SKM-1 treated with dmso at 0.1 percent for 144 hours (cell line): ENCODE data around the gene RPTOR.

Source experiments
- DNase-seq: peaks from one replicate; lab custom pipeline; 2025; ENCODE audit not compliant: unreplicated experiment; lab: John Stamatoyannopoulos, UW

RPTOR gene

DNA sequence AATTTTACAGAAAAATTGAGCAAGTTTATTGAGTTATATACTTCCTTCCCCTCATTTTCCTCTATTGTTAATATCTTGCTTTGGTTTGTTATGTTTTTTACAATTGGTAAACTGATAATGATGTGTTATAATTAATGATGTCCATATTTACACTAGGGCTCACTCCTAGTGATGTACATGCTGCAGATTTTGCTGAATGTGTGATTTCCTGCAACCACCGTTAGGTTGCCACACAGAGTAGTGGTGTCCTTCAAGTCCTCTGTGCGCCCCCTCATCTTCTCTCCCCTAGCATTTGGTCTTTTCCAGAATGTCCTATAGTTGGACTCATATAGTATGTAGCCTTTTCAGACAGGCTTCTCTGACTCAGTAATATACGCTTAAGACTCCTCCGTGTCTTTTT, 167.5 kb downstream of the RPTOR start:
- DNase-seq, result no peak

DNA sequence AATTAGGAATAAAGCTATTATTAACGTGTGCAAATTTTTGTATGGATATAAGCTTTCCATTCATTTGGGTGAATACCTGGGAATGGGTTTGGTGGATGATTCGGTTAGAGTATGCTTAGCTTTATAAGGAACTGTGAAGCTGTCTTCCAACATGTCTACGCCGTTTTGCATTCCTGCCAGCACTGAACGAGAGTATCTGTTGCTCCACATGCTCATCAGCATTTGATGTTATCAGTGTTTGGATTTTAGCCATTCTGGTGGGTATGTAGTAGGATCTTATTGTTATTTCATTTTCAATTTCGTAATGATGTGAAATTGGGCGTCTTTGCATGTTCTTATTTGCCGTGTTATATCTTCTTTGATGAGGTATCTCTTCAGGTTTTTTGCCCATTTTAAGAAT, 168.0 kb downstream of the RPTOR start:
- DNase-seq, result no peak

GRCh38 chr17:80716986-80717719, 172.5 kb downstream of the RPTOR start:
- no peak for DNase-seq

DNA sequence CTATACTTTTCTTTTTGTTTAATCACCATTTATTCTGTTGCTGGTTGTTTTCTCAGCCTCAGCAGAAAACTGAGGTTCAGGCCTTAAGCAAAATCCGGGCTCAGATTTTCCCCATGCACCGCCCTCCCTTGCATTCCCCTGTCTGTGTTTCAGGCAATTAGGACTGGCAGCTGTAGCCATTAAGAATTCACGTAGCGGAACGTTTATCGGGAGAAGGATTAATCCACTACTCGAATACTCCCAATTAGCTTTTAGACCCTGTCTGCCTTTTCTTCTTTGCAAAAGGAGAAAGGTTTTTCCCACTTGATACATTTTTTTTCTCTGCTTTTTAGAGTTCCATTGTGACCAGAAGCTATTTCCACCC, 173.1 kb downstream of the RPTOR start:
- no peak for DNase-seq

DNA sequence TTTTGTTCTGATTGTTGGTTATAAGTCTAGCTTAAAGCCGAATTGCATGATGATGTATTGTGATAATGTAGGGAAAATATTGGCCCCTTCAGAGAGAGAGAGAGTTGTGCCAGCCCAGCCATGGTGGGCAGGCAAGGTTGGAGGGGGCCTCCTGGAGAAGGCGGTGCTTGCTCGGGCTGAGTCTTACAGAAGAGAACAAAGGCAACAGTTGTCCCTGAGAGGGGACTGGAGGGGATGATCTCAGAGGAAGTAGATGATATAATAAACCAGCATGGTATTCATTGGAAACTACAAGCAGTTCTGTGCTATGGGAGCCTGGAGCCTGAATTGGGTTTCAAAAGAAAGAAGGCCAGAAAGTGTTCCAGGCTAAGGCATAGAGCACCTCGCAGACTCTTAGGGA, 173.8 kb downstream of the RPTOR start:
- no peak for DNase-seq

DNA sequence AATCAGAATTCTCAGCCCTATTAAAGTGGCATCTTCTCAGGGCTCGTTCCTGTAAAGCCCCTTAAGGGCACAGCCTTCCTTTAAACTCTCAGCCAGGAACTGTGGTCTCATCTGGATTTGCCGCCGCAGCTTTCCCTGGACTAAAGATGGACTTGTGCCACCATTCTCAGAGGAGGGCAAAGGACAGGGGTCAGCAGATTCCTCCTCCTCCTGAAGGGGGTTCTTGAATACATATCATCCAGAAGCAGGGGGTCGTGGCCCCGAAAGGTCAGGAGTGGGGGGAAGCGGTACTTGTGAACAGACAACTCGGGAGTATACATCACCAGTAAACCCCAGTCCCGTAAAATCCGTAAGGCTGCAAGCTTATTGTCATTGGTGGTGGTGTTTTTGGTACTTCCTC, 174.8 kb downstream of the RPTOR start:
- DNase-seq, result no peak

GRCh38 chr17:80720610-80721577, 176.3 kb downstream of the RPTOR start:
- no peak for DNase-seq

- no peak for DNase-seq
These were observed 178.0 kb downstream of the RPTOR start for GRCh38 chr17:80722661-80723060.

GRCh38 chr17:80724775-80725266, 180.2 kb downstream of the RPTOR start:
- DNase-seq, result no peak

DNA sequence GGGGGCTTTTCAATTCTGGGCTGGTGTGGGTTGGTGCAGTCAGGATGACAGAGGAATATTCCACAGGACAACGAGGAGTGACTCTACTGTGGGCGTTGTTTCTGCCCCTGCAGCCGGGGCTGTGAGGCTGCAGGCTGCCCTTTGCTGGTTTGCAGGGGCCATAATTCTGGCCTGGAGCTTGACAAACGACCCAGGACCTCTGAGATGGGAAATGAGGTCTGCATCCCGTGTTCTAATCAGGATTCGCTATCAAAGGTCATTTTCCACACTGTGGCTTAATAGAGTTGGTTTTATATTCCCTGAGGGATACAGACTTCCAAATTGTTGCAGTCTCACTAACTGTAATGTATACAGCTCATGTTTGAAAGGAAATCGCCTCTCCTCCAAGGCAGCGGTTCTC, 180.9 kb downstream of the RPTOR start:
- DNase-seq, result no peak

DNA sequence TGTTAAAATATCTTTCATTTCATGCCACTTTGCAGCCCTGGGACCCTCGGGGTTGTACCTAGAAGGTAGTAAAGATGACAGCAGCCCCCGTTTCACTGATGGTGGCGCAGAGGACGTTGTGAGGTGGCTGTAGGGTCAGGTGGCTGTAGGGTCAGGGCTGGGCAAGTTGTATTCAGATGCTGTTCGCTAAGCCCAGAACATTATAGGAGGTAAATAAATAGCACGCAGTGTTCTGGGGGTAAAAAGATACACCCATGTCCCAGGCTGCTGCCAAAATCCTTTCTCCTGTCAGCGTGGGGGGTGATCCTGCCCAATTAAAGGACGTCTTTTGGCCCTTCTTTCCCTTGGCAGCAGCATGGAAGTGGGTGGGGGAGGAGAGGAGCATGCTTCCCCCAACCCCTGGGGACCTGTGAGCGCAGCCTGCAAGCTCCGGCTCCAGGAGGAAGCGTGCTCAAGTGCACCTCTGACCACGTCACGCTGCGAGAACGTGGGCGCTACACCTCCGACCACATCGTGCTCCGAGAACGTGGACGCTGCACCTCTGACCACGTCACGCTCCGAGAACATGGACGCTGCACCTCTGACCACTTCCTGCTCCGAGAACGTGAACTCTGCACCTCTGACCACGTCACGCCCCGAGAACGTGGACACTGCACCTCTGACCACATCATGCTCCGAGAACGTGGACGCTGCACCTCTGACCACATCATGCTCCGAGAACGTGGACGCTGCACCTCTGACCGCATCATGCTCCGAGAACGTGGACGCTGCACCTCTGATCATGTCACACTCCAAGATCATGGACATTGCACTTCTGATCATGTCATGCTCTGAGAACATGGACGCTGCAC, 182.1 kb downstream of the RPTOR start:
- no peak for DNase-seq

DNA sequence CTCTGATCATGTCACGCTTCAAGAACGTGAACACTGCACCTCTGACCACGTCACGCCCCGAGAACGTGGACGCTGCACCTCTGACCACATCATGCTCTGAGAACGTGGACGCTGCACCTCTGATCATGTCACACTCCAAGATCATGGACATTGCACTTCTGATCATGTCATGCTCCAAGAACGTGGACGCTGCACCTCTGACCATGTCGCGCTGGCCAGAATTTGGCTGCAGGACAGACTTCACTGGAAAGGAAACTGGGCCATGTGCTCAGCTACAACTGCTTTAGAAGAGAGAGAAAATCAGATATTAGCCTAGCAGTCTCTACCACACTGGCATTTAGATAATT, 182.7 kb downstream of the RPTOR start:
- no peak for DNase-seq

GRCh38 chr17:80729016-80729415, 184.4 kb downstream of the RPTOR start:
- no peak for DNase-seq

- DNase-seq, result no peak
These were observed 185.1 kb downstream of the RPTOR start for GRCh38 chr17:80729761-80730160.

DNA sequence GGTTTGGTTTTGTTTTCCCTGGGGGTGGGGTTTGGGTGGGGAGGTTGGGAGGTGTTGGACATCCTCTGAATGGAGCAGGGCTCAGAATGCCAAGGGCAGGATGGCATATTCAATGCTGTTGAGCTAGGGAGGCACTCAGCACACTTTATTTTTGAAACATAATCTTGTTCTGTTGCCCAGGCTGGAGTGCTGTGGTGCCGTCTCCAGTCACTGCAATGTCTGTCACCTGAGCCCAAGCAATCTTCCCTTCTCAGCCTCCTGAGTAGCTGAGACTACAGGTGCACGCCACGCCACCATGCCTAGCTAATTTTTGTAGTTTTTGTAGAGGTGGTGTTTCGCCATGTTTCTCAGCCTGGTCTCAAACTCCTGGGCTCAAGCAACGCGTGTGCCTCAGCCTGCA, 186.1 kb downstream of the RPTOR start:
- no peak for DNase-seq

DNA sequence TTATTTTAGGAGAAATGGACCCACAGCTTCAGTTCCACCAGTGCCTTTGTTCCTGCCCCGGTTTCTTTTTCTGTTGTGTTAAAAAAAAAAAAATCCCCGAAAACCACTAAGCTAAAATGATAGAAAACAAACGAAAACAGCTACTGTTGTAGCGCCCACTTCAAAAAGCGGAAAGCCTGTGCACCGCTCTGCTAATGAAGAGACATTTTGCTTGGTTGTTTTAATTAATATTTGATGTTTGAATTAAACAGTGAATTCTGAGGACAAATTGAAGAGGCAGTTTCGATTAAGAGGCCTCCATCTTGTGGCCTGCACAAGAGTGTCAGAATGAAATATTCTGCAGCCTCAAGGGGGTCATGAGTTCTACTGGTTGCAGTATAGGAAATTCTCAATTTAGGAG, 186.7 kb downstream of the RPTOR start:
- no peak for DNase-seq

DNA sequence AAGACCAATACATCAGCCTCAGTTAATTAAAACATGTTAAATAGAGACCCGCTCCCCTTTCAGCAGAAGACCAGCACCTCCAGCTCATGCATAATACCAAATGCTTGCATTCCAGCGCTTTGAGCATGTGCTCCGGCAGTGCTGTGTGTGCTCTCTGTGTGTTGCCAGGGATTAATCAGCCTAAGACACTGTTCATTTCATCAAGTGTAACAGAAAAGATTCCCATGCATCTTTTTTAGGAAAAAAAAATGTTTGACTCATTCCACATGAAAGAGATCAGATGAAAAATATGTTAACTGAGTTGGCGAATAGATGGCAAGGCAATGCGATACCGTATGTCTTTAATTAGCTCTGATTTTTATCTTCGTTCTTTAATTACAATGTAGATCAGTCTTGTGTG, 187.6 kb downstream of the RPTOR start:
- no peak for DNase-seq

DNA sequence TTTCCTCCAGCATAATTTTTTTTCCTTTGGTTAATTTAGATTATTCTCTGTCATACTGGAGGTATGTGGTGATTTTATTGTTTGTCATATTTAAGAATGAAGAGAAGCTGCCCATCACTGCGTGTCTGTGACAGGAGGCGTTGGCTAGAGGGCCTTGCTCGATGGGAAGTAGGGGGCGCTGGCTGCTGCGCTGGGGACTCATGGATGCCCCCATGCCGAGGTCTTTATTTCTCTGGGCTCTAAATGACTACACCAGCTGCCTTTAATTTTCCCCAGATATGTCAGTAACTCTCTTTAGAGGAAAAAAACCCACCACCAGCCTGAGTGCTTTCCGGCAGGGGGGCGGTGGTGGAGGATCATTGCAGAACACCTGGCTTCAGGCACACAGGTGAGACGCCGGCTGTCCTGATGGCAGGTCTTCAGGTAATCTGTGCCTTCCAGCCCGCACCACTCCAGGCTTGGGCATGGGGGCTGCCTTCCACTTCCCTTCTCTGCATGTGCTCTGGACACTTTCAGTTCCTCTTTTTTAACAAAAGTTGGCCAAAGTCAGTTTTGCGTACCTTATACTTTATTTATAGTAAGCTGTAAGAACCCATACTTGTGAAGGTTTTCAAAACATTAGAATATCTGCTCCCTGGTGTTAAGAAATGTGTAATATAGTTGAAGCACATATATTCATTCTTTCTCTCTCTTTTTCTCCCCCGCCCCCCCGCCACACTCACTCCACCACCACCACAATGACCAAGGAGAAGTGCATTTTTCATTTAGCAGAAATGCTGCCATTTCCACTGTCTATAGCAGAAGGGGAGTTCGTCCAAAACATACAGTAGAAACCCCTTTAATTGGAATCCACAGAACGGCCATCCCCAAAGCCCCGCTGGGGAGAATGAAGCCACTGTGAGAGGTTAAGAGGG, 192.7 kb downstream of the RPTOR start:
- DNase-seq, result peak; percentile 87

GRCh38 chr17:80738020-80738808, 193.6 kb downstream of the RPTOR start:
- peak; percentile 89 for DNase-seq
